A673 (cell line): ENCODE results near the gene CFAP58.

ENCODE experiments used
- CTCF ChIP-seq: fragments of 300-800, 200-600 bp; sonication (generic); conservative IDR thresholded peaks from 2 replicates; pipeline ENCODE4 v1.5.1; 2017; ENCODE audit warnings: low read depth, mild to moderate bottlenecking, antibody characterized with exemption, low read length, moderate library complexity, mixed read lengths
- EZH2 ChIP-seq: fragments of 200-600 bp; sonication (generic); IDR thresholded peaks from 2 replicates; pipeline ENCODE4 v1.6.1; 2017; ENCODE audit warnings: borderline replicate concordance, low read depth, mild to moderate bottlenecking, mixed read lengths, antibody characterized with exemption, low read length; ENCODE audit not compliant: poor library complexity, severe bottlenecking

- TF ChIP-seq CTCF (no peak), EZH2 (no peak)
Observed at GRCh38 chr10:104396581-104396980, 42.9 kb downstream of the CFAP58 start.
